GM12878 (cell line): ENCODE measurements around the gene ARHGEF37. TPM values are rescaled to one million over a fixed set of nuclear protein-coding genes. Genes with fewer than 3 reads are reported as not detected.
A peak's percentile ranks its signal among the peaks of the same experiment; 100 is the strongest.

Experiments
- ASH2L ChIP-seq: fragments of 300-600, 200-600 bp; sonication (generic); IDR thresholded peaks from 2 replicates; pipeline ENCODE4 v1.6.1; 2017; ENCODE audit warnings: low read depth, mild to moderate bottlenecking, borderline replicate concordance
- BCL3 ChIP-seq: IDR thresholded peaks from 2 replicates; pipeline ENCODE4 v1.6.1; 2011; ENCODE audit warnings: borderline replicate concordance, low read depth, mild to moderate bottlenecking, moderate library complexity, low read length; ENCODE audit not compliant: insufficient read depth, poor library complexity, severe bottlenecking
- CTCF ChIP-seq, 3 experiments: IDR thresholded peaks in 2 of 3; conservative IDR thresholded peaks in 1 of 3; 2 replicates each; pipeline ENCODE4 v1.5.1; 2011; ENCODE audit warnings: low read depth in 3 of 3, low read length in 3 of 3, mild to moderate bottlenecking in 3 of 3, control low read depth in 2 of 3, moderate library complexity in 2 of 3, inconsistent platforms in 1 of 3, mixed read lengths in 1 of 3; ENCODE audit not compliant: control insufficient read depth in 2 of 3, insufficient read depth in 1 of 3; ENCODE audit errors: extremely low read depth in 1 of 3
- E4F1 ChIP-seq: fragments of 450-650 bp; IDR thresholded peaks from 2 replicates; pipeline ENCODE4 v1.6.1; 2018; ENCODE audit warnings: borderline replicate concordance, mild to moderate bottlenecking; ENCODE audit not compliant: partially characterized antibody
- EED ChIP-seq: sonication (generic); IDR thresholded peaks from 2 replicates; pipeline ENCODE4 v1.6.1; 2016; ENCODE audit warnings: antibody characterized with exemption, low read depth
- EGR1 ChIP-seq, 2 experiments: IDR thresholded peaks; 1 replicate in 1 of 2; 2 replicates in 1 of 2; pipeline ENCODE4 v1.6.1; 2011 to 2012; ENCODE audit warnings: low read depth in 2 of 2, low read length in 2 of 2, borderline replicate concordance in 1 of 2, mild to moderate bottlenecking in 1 of 2, moderate library complexity in 1 of 2
- EP300 ChIP-seq, 2 experiments: fragments of 150-350 bp in 1 of 2; IDR thresholded peaks; 2 replicates each; pipeline ENCODE4 v1.6.1; 2011 to 2012; ENCODE audit warnings: low read depth in 2 of 2, low read length in 2 of 2, borderline replicate concordance in 1 of 2, improper control_type of control experiment in 1 of 2, inconsistent platforms in 1 of 2; ENCODE audit not compliant: control insufficient read depth in 1 of 2
- ETV6 ChIP-seq, 2 experiments: fragments of 450-650 bp in 1 of 2; IDR thresholded peaks in 1 of 2; conservative IDR thresholded peaks in 1 of 2; 2 replicates each; pipeline ENCODE4 v1.6.1; 2014; ENCODE audit warnings: antibody characterized with exemption in 1 of 2, borderline replicate concordance in 1 of 2, low read depth in 1 of 2, mild to moderate bottlenecking in 1 of 2, moderate library complexity in 1 of 2
- FOXK2 ChIP-seq: fragments of 450-650 bp; IDR thresholded peaks from 2 replicates; pipeline ENCODE4 v1.6.1; 2017; ENCODE audit warnings: mild to moderate bottlenecking, moderate library complexity
- HDAC2 ChIP-seq: fragments of 200-600 bp; sonication (generic); IDR thresholded peaks from 2 replicates; pipeline ENCODE4 v1.6.1; 2017
- IKZF1 ChIP-seq: fragments of 450-650 bp; conservative IDR thresholded peaks from 2 replicates; pipeline ENCODE4 v1.6.1; 2017; ENCODE audit warnings: antibody characterized with exemption, mild to moderate bottlenecking
- MEF2B ChIP-seq: fragments of 450-650 bp; IDR thresholded peaks from 2 replicates; pipeline ENCODE4 v1.6.1; 2018; ENCODE audit warnings: mild to moderate bottlenecking, moderate library complexity; ENCODE audit not compliant: partially characterized antibody, poor library complexity, severe bottlenecking
- NFYA ChIP-seq: IDR thresholded peaks from 2 replicates; pipeline ENCODE4 v1.6.1; 2011; ENCODE audit warnings: low read depth, mild to moderate bottlenecking, low read length, improper control_type of control experiment, borderline replicate concordance
- NFYB ChIP-seq: IDR thresholded peaks from 2 replicates; pipeline ENCODE4 v1.6.1; 2011; ENCODE audit warnings: low read depth, mild to moderate bottlenecking, low read length, improper control_type of control experiment, moderate library complexity; ENCODE audit not compliant: insufficient read depth
- PAX5 ChIP-seq: IDR thresholded peaks from 2 replicates; pipeline ENCODE4 v1.6.1; 2011; ENCODE audit warnings: low read depth, low read length, borderline replicate concordance
- POLR2AphosphoS5 ChIP-seq: IDR thresholded peaks from 2 replicates; pipeline ENCODE4 v1.6.1; 2011; ENCODE audit warnings: mild to moderate bottlenecking, low read length, inconsistent platforms
- RBBP5 ChIP-seq: fragments of 200-600 bp; sonication (generic); conservative IDR thresholded peaks from 2 replicates; pipeline ENCODE4 v1.6.1; 2016
- SIX5 ChIP-seq: IDR thresholded peaks from 2 replicates; pipeline ENCODE4 v1.6.1; 2011; ENCODE audit warnings: mild to moderate bottlenecking, low read depth, low read length, moderate library complexity; ENCODE audit not compliant: severe bottlenecking
- WRNIP1 ChIP-seq: IDR thresholded peaks from 2 replicates; pipeline ENCODE4 v1.6.1; 2011; ENCODE audit warnings: low read depth, low read length, improper control_type of control experiment, borderline replicate concordance
- ZBTB4 ChIP-seq: fragments of 450-650 bp; formaldehyde crosslinking; IDR thresholded peaks from 2 replicates; pipeline ENCODE4 v1.4.0; 2022; ENCODE audit warnings: mild to moderate bottlenecking, moderate library complexity
- polyA plus RNA-seq, 11 experiments: library from polyadenylated mRNA; depleted of rRNA in 4 of 11; unstranded in 6 of 11; stranded (reverse) in 5 of 11; fragments of >200 nt; fragmentation: Nextera tagmentation in 4 of 11; fragmentation: Illumina TruSeq in 1 of 11; extraction: Ambion mirVana in 4 of 11; extraction: Trizol in 1 of 11; gene quantifications; 1 replicate in 1 of 11; 2 replicates in 10 of 11; pipeline versions ENCODE4 v1.2.1 to v1.2.3, GENCODE V29; 2011 to 2016; ENCODE audit warnings: inconsistent platforms in 2 of 11, missing spikeins in 2 of 11, low read depth in 1 of 11
- total RNA-seq, 4 experiments: library from RNA; depleted of rRNA in 3 of 4; stranded (reverse); fragments of >200 nt in 3 of 4; fragmentation: Illumina TruSeq in 1 of 4; extraction: Trizol in 1 of 4; gene quantifications; 2 replicates each; pipeline versions ENCODE4 v1.2.1 to v1.2.3, GENCODE V29; 2013 to 2021

ARHGEF37 gene
- total and polyA plus RNA-seq, 10 of the 15 experiments (the other 5 are each of a cell fraction or from before 2014, with no cell fraction given), result 0.16 to 1.1 (median 0.63) TPM

- TF ChIP-seq CTCF (IDR thresholded peaks at IDR 0.05 in 2 of 3, conservative IDR thresholded peaks at IDR 0.05 in 1 of 3; ENCODE audit: control insufficient read depth in 2 of 3, extremely low read depth in 1 of 3, insufficient read depth in 1 of 3, low read depth in 3 of 3, low read length in 3 of 3) (no peak), FOXK2 (no peak), EGR1 (IDR thresholded peaks at IDR 0.05; ENCODE audit: borderline replicate concordance in 1 of 2, low read depth in 2 of 2, low read length in 2 of 2) (0 out of 3 replicates have a peak, but pooled peaks of 1 of the 2 experiments have one; percentile 39), IKZF1 (peak; percentile 98), PAX5 (peak; percentile 76; the same call in 1 of the 2 replicates), EP300 (IDR thresholded peaks at IDR 0.05; ENCODE audit: borderline replicate concordance in 1 of 2, control insufficient read depth in 1 of 2, low read depth in 2 of 2, low read length in 2 of 2) (peak; percentile 32 to 90; a peak in 3 of 4 replicates), BCL3 (peak; percentile 10), E4F1 (no peak), ASH2L (no peak), RBBP5 (no peak), SIX5 (no peak), HDAC2 (no peak), WRNIP1 (peak; percentile 54; the same call in 1 of the 2 replicates), NFYA (no peak), NFYB (no peak), ETV6 (conservative IDR thresholded peaks at IDR 0.05 in 1 of 2, IDR thresholded peaks at IDR 0.05 in 1 of 2; ENCODE audit: borderline replicate concordance in 1 of 2, low read depth in 1 of 2) (no peak; a peak in 1 of 4 replicates), POLR2AphosphoS5 (no peak), MEF2B (peak; percentile 94), ZBTB4 (no peak), EED (peak; percentile 97)
Measured at GRCh38 chr5:149680810-149681221, 99.5 kb downstream of the ARHGEF37 start (continued).
